ENCODE data around the gene TNFRSF1B.

- no peak for TF ChIP-seq CTCF (conservative IDR thresholded peaks at IDR 0.05 in 1 of 2, IDR thresholded peaks at IDR 0.05 in 1 of 2; ENCODE audit: low read depth in 1 of 2, low read length in 2 of 2)
- TF ChIP-seq EZH2 (IDR thresholded peaks at IDR 0.05; ENCODE audit: low read length, missing control alignments), result no peak
These were observed 29.7 kb upstream of the TNFRSF1B start for GRCh38 chr1:12136916-12137610.

Data from fibroblast of lung (primary cell).